Activated T-cell treated with anti-CD3 and anti-CD28 coated beads for 1 hour (primary cell): ENCODE measurements around the gene WDR7.

Experiments used
- DNase-seq: peaks from one replicate; pipeline ENCODE4 v3.0.0-alpha.2; 2020; ENCODE audit warnings: low read depth

The WDR7 gene

DNA sequence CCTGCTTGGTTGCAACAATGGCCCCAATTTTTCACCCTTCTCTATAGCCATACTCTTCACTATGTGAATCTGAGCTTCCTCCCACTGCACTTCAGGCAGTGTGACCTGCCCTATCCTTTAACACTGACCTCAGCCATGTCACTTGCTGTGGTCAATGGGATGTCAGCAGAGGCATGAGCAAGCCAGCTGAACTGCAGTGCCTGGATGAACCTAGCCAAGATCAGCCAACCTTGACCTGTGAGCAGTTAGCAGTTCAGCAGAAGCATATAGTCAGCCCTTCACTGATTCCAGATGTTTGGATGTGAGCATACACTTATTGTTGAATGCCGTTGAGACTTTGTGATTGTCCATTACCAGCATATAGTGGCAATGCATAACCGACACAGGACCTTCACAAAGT, 432.3 kb downstream of the WDR7 start:
- DNase-seq, result no peak

DNA sequence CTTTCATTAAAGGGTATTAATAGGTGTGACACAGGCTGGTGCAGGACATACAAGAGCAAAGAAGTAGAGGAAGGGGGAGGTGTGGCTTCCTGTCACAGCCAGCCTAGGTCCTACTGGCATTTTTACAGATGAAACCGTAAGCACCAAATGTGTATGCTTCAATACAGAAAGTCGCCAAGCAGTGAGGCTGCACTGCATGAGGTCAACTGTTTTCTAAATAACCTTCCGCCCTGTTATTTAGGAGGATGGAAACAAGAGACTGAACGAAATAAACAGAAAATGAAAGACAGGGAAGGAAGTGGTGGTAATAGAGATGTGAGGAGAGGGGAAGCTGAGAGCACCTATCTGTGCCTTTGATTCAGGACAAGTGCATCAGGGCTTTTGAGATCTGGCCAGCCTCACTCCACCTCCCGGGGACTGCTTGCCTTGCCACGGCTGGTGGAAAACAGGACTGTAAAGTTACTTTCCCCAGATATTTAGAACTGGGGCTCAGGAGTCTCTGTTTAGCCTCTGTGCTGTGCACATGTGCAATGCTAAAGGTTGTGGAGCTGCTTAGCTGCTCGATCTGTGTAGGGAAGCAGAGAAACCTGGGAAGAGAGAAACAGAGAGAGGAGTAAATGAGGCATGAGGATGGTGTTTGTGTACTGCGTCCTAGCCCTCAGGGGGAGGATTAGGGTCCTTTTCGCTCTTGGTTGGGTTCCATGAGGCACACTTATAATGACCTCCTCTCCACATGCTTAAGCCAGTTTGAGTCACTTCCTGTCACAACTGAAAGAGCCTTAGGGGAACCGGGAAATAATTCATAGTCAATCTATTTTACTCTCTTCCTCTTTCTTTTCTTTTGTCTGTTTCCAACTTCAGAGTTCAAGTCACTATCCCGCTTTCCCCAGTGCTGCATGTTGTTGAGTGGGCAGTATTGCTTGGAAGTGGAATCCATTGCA, 433.4 kb downstream of the WDR7 start:
- no peak for DNase-seq

DNA sequence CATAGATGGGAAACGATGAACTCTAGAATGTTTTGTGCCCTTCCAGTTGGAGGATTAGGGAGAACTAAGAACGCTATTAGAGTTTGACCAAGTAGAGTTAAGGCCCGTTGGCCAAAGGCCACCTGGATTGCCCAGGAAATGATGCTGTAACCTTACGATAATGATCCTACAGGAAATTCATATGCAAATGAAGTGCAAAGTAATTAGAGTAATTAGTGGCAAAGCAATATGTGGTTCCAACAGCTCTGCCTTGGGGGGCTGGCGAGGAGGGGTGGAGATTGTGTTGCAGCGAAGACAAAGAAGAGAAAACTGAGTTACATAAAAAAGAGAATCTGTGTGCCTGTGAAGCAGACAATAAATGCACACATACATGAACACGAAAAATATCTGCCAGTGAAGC, 434.2 kb downstream of the WDR7 start:
- DNase-seq, result no peak

DNA sequence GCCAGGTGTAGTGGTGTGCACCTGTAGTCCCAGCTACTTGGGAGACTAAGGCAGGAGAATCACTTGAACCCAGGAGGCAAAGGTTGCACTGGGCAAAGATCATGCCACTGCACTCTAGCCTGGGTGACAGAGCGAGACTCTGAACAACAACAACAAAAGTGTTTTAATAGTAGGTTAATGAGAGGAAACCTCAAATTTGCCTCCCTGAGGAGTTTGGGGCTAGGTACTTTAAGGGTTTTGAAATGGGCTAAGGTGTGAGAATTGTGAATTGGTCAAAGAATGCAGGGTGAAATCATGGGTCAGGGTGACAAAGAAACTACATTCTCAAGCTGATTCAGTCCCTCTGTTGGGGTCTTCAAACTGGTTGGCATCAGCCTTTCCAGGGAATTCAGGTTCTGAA, 435.0 kb downstream of the WDR7 start:
- DNase-seq, result no peak
